Ecto neural progenitor cell (in vitro differentiated cells): ENCODE data around the gene DOCK3.
"Not testable (repeated sequence)": the region's sequence is repeated elsewhere in the genome, so short reads cannot be mapped to it uniquely, and the experiment has no call there.

ENCODE experiments used
- DNase-seq: peaks from one replicate; pipeline ENCODE4 v3.0.0-alpha.2; 2018; ENCODE audit warnings: low spot score

Gene DOCK3

DNA sequence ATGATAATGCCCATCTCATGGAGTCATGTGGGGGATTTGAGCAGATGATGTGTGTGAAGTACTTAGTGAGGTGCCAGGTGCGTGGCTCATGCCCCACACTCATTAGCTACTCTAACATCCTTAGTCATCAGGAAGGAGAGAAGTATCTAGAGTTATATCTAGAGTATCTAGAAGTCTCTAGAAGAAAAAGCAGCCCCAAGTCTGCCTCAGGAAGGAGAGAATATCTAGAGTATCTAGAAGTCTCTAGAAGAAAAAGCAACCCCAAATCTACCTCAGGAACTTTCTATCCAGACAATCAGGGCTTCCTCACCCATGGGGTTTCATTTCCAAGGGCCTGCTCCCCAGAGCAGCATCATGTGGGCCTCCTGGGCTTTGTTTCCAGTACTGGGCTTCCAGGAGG is 24.7 kb upstream of the DOCK3 start:
- no peak for DNase-seq

GRCh38 chr3:50651445-50651844 is 23.3 kb upstream of the DOCK3 start:
- no peak for DNase-seq

DNA sequence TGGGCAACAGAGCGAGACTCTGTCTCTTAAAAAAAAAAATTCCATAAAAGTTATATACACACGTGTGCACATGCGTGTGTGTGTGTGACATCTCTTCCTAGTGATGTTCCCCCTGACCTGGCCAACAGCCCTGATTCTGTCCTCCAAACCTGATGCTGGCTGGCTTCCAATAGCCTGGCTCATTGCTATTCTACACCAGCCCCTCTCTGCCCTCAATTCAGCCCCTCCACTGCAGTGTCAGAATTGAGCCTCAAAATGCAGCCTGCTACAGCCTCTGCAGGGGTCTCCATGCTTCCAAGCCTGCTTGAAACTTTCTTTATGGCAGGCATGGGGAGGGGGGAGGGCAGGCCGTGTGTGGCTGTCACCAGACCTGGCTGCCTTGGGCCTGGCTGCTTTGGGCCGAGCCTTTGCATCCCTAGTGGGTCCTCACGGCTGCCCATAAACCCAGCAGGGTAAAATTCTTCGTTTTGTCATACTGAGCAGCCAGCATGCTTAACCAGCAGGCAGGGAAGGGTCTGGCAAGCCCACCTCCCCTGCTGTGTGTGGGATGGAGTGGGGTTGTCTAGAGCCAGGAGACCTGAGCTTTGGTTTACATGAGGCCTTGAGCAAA is 22.7 kb upstream of the DOCK3 start:
- DNase-seq = no peak

DNA sequence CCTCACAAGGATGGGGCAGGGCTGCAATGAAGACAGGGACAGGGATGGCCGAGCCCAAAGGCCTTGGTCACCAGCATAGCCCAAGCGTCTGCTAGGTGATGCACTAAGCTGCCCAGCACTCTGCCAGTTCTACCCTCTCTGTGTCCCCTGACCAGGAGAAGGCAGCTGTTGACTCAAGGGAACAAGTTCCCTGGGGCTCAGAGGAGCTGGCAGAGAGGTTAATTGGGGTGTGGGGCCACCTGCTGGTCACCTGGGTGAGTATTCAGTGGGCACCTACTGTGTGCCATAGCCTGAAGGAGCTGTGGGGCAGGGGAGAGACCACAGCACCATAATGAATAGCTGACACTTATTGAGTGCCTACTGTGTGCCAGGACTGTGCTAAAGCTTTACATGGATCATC is 22.0 kb upstream of the DOCK3 start:
- no peak for DNase-seq

DNA sequence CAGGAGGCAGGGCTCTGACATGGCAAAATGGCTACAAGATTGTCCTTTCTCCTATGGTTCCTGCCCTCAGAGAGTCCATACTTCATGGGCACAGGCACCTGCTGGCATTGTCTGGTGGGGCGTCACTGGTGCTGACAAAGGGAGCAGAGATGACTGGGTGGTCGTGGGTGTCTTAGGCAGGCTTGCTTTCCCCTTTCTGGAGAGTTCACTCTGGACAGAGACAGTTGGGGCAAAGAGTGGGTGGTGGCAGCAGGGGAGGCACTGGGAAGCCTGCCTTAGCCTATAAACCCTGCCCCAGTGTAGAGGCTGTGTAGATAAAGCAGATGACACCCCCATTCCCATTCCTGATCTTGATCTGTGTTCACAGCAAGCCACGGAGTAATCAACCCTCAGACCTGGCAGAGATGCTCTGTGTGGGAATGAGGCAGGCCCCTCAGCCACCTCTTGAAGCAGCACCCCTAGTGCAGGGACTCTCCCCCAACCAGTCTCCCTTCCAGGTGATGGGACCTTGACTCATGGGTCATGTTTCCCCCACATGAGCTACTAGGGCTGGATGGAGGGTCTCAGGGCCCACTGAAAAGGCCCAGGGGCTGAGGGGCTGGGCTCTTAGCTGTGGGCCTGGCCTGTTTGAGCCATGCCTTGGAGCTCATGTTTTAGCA is 20.7 kb upstream of the DOCK3 start:
- no peak for DNase-seq

DNA sequence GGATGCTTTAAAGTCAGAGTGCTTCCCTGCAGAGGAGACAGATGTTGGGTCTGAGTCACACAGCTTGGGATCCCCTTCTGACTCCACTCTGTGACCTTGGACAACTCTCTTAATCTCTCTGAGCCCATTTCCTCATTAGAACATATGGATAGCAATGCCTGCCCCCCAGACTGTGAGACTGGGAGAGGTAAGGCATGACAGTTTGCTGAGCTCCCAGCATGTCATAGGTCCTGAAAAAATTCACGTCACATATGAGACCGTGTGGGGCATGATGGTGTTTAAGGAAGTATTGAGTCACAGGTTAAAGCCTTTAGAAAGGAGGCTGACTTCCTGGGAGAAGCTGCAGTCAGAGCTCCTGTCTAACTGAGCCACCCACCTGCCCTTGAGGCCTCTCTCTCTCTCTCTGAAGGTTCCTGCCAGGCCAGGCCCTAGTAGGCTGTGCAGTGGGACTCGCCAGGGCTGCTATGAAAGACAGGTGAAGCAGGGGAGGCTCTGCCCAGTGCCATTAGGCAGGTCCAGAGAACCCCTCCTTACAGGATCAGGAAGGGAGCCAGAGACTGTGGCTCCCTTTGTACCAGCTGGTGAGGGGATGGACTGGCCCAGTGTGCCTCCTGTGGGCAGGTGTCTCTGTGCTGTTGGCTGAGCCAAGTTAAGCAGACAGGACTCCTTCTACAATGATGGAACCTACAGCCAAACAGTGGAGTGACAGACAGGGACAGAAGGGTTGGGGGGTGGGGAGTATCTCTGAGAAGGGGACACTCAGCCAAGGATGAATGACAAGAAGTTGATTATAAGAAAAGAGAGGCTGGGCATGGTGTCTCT is 19.5 kb upstream of the DOCK3 start:
- no peak for DNase-seq

DNA sequence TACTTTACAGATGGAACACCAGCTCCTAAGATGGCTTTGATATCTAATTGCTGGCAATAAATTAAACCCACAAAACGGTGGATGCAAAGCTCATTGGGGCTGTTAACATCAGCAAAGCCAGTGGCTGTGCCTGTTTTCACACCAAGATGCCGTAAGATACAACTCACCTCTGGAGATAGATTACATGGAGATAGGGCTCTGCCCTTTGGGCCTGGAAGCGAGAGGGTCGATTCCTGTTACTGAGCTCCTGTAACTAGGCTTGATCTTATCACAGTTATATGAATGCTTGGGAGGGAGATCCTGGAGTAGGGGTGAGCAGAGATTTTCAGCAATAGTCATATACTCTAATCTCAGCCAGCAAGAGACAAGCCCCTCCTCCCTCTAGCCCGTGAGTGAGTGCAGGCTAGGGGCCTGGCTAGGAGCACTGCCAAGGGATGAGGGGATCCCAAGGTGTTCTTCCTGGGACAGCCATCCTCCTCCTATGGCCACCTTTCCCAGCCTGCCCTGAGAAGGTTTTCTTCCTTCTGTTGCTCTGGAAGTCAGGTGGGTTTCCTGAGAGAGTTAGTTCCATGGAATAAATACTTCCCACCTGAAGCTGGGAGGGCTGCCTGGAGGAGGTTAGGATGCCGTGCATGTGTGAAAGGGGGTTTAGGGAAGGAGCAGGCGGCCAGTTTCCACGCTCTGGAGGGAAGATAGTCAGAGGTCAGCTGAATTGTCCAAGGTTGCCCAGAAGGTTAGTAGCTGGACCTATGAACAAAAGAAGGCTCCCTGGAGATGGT is 18.1 kb upstream of the DOCK3 start:
- no peak for DNase-seq

DNA sequence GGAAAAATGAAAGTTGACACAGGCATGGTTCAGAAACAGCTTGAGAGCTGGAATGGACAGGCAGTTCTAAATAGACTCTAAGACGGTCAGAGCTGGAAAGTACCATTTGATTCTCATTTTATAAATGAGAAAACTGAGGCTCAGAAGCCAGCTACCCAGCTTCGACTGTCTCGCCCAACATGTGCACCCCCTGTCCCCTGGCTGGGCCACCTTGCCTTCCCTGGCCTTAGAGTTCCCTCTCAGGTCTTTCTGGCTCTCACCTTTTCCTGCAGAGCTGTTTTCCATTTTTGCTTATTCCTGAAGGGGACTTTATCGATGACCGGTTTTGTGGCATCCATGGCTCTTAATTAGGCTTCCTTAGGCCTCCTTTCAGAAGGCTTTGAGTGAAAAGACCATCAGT is 17.3 kb upstream of the DOCK3 start:
- DNase-seq = no peak

- DNase-seq = no peak
Observed at GRCh38 chr3:50657816-50658215, 16.9 kb upstream of the DOCK3 start.

GRCh38 chr3:50658416-50658815 is 16.3 kb upstream of the DOCK3 start:
- no peak for DNase-seq

DNA sequence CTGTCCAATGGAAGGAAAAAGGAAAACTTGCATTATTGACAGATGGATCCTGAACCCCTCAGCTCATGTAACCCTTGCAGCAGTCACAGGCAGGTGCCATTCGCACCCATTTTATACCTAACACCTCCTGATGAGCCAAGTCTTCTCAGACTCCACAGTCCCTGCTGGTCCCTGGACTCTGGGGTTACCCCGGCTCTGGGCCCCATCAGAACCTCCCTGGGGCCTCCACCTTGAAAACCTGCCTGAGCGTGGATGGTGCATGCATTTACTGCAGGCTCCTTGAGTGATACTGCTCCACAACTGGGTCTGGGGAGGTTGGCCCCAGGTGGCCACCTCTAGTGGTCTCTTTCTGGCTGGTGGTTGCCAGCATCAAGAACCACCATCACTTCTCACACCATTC is 15.9 kb upstream of the DOCK3 start:
- no peak for DNase-seq

DNA sequence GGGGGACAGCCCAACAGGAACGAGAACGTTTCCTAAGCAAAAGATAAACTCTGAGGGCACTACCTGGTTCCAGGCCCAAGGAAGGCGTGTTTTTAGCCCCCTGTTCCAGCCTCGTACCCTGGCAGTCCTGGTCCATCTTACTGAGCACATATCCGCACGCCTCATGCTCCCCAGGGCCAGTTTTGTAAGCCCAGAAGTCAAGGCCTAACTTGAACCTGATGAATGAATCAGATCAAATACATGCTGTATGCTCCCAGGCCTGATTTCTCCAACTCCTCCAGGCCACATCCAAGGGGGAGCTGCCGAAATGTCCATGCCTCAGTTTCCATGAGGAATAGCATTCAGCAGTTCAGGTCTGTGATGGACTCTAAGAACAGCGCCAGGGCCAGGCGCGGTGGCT is 14.3 kb upstream of the DOCK3 start:
- DNase-seq = no peak

DNA sequence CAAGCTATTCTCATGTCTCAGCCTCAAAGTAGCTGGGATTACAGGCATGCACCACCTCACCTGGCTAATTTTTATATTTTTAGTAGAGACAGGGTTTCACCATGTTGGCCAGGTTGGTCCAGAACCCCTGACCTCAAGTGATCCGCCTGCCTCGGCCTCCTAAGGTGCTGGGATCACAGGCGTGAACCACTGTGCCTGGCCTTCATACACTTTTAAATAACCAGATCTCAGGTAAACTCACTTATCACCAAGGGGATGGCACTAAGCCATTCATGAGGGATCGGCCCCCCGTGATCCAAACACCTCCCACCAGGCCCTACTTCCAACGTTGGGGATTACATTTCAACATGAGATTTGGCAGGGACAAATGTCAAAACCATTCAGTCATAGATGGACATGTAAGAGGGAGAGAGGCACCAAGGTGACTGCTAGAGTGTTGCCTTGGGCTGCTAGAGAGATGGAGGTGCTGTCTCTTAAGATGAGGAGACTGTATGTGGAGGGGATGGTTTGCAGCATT is 13.3 kb upstream of the DOCK3 start:
- DNase-seq = no peak

DNA sequence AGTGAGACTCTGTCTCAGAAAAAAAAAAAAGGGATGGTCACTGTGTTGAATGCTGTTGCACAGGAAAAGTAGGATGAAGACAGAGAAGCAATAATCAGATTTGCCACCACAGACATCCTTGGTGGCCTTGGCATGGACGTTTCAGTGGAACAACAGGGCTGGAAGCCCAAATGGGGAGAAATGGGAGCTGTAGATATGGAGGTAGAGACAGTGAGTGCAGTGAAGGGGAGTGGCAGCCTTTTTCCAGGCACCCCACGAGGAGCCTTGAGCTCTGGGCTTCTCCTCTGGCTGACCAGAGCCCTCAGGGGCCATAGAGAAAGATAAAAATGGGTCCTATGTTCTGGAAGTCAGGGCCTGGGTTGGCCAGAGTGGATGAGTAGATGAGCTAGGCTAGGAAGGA is 12.3 kb upstream of the DOCK3 start:
- DNase-seq = no peak

- no peak for DNase-seq
Observed at GRCh38 chr3:50665081-50665840, 9.5 kb upstream of the DOCK3 start.

DNA sequence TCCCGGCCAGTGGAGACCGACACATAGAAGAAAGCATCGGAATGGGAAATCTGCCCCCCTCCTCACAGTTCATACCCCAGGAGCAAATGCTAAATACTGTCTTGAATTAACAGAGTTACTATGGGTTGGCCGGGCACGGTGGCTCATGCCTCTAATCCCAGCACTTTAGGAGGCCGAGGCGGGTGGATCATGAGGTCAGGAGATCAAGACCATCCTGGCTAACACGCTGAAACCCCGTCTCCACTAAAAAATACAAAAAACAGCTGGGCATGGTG is 8.9 kb upstream of the DOCK3 start:
- not testable (repeated sequence) for DNase-seq

DNA sequence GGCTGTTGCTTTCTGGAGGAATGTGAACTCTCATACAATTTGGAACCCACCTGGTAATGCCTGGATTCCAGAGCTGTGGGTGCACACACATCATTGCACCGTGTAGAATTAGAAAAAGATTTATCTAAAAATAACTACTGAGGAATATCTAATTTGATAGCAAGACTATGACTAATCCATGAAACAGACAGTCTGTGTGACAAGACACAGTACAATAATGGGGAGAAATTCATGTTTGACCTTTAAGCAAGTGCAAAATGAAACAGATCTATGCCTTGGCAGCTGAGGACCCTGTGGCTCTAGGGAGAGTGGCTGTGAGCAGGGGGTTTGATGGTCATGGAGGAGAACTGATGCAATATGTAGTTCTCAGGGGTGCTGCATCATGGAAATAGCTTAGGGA is 7.9 kb upstream of the DOCK3 start:
- no peak for DNase-seq

DNA sequence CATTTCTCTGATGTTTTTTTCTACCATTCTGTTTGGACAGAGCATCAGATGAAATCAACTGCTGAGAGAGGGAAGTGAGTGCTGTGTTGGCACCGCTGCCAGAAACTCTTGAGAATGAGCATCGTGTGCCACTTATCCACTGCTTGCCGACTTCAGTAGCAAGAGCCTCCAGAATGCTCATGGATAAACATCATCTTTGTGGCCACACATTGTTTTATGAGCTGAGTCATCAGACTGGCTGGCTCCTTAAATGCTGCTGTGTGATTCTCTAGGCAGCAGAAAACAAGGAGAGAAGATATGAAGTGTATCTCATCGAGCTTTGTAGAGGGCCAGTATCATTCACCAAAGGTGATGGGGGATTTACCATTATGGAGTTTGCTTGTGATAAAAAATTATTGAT is 3.4 kb upstream of the DOCK3 start:
- DNase-seq = no peak

GRCh38 chr3:50672656-50673055 is 2.1 kb upstream of the DOCK3 start:
- no peak for DNase-seq

- no peak for DNase-seq
Observed at GRCh38 chr3:50673931-50674330, 796 bp upstream of the DOCK3 start.

GRCh38 chr3:50675179-50676030 is 678 bp downstream of the DOCK3 start:
- peak; percentile 87 for DNase-seq
